Progenitor cell of endocrine pancreas (in vitro differentiated cells): ENCODE data around the gene CDK10. TPM values are rescaled to one million over a fixed set of nuclear protein-coding genes. Genes with fewer than 3 reads are reported as not detected.

Source experiments
- DNase-seq: peaks from one replicate; pipeline ENCODE4 v3.0.0; 2021; ENCODE audit warnings: low spot score; ENCODE audit not compliant: unreplicated experiment
- H3K27ac Mint-ChIP-seq: 2 replicates; pipeline ENCODE4 v1.8.0; 2021; ENCODE audit warnings: mild to moderate bottlenecking, moderate library complexity, mixed read lengths
- H3K27me3 Mint-ChIP-seq: 2 replicates; pipeline ENCODE4 v1.8.0; 2021; ENCODE audit warnings: mixed read lengths
- H3K36me3 Mint-ChIP-seq: 2 replicates; pipeline ENCODE4 v1.8.0; 2022; ENCODE audit warnings: mixed read lengths; ENCODE audit not compliant: insufficient read depth
- H3K4me1 Mint-ChIP-seq: 2 replicates; pipeline ENCODE4 v1.8.0; 2021; ENCODE audit warnings: low read depth, mixed read lengths
- H3K4me3 Mint-ChIP-seq: 2 replicates; pipeline ENCODE4 v1.8.0; 2021; ENCODE audit warnings: low read depth, mild to moderate bottlenecking, moderate library complexity, mixed read lengths
- H3K9me3 Mint-ChIP-seq: 2 replicates; pipeline ENCODE4 v1.8.0; 2021; ENCODE audit warnings: low read depth, mixed read lengths
- CTCF ChIP-seq: fragments of 200-600 bp; sonication (generic); IDR thresholded peaks from one replicate; pipeline ENCODE4 v1.5.0; 2021; ENCODE audit warnings: antibody characterized with exemption, mild to moderate bottlenecking; ENCODE audit not compliant: unreplicated experiment
- total RNA-seq: library from RNA; stranded (reverse); gene quantifications from 2 replicates; pipeline ENCODE4 v1.2.1, GENCODE V29; 2021

CDK10 gene
- total RNA-seq, 1 donor from 2014 or later = 192 TPM

GRCh38 chr16:89744813-89745212 lies 58.3 kb downstream of the CDK10 start:
- no peaks in the 10 kb centered on the region for H3K9me3 Mint-ChIP-seq

More at GRCh38 chr16:89744813-89745212, 58.3 kb downstream of the CDK10 start:
- H3K36me3 Mint-ChIP-seq = peaks cover 6% of the 10 kb centered on the region
- no peaks in the 10 kb centered on the region for H3K27me3 Mint-ChIP-seq
- DNase-seq = no peak
- H3K4me3 Mint-ChIP-seq = no peak overlapping the region
- H3K27ac Mint-ChIP-seq = no peak overlapping the region
- no peaks in the 10 kb centered on the region for H3K4me1 Mint-ChIP-seq
- TF ChIP-seq CTCF = no peak

Other genes starting within 250 kb of the CDK10 start
- gene ANKRD11, start 196.1 kb upstream of the CDK10 start, total RNA-seq = 178 and 183 TPM in 2 replicates
- gene SPG7, start 178.3 kb upstream of the CDK10 start, total RNA-seq = 183 and 184 TPM in 2 replicates
- 1,643 and 1,699 TPM in 2 replicates for gene RPL13, start 126.0 kb upstream of the CDK10 start, total RNA-seq
- gene CPNE7, start 110.9 kb upstream of the CDK10 start, total RNA-seq = 0.41 and 0.84 TPM in 2 replicates
- 29.6 and 36.3 TPM in 2 replicates for gene DPEP1, start 73.0 kb upstream of the CDK10 start, total RNA-seq
- 96.5 and 105 TPM in 2 replicates for gene CHMP1A, start 29.0 kb upstream of the CDK10 start, total RNA-seq
- gene SPATA33, start 28.9 kb upstream of the CDK10 start, total RNA-seq = 33.4 and 38.4 TPM in 2 replicates
- gene SPATA2L, start 15.0 kb downstream of the CDK10 start, total RNA-seq = 14.0 and 15.5 TPM in 2 replicates
- 17.4 and 17.9 TPM in 2 replicates for gene VPS9D1, start 34.2 kb downstream of the CDK10 start, total RNA-seq
- gene ZNF276, start 34.8 kb downstream of the CDK10 start, total RNA-seq = 22.5 and 25.0 TPM in 2 replicates
- gene FANCA, start 130.0 kb downstream of the CDK10 start, total RNA-seq = 74.5 and 81.6 TPM in 2 replicates
- gene SPIRE2, start 141.8 kb downstream of the CDK10 start, total RNA-seq = 24.2 TPM in 2 replicates
- 177 and 199 TPM in 2 replicates for gene TCF25, start 186.9 kb downstream of the CDK10 start, total RNA-seq
- 3.8 and 4.6 TPM in 2 replicates for gene MC1R, start 232.2 kb downstream of the CDK10 start, total RNA-seq
- 201 and 211 TPM in 2 replicates for gene TUBB3, start 236.7 kb downstream of the CDK10 start, total RNA-seq